ENCODE results near the gene CACFD1.

CACFD1 gene

GRCh38 chr9:133483611-133484010 is 23.8 kb downstream of the CACFD1 start:
- no peak for DNase-seq (ENCODE audit: low read depth)

- DNase-seq (ENCODE audit: low read depth): no peak
Observed at GRCh38 chr9:133484671-133485437, 25.1 kb downstream of the CACFD1 start.

GRCh38 chr9:133485531-133486260 is 25.9 kb downstream of the CACFD1 start:
- DNase-seq (ENCODE audit: low read depth): no peak

GRCh38 chr9:133487331-133487725 is 27.6 kb downstream of the CACFD1 start:
- no peak for DNase-seq (ENCODE audit: low read depth)

GRCh38 chr9:133488686-133489252 is 29.0 kb downstream of the CACFD1 start:
- DNase-seq (ENCODE audit: low read depth): no peak

- DNase-seq (ENCODE audit: low read depth): no peak
Observed at GRCh38 chr9:133489253-133490190, 29.7 kb downstream of the CACFD1 start.

- DNase-seq (ENCODE audit: low read depth): no peak
Observed at GRCh38 chr9:133490201-133490681, 30.5 kb downstream of the CACFD1 start.

- DNase-seq (ENCODE audit: low read depth): no peak
Observed at GRCh38 chr9:133490865-133491655, 31.3 kb downstream of the CACFD1 start.

GRCh38 chr9:133491656-133491925 is 31.8 kb downstream of the CACFD1 start:
- no peak for DNase-seq (ENCODE audit: low read depth)

GRCh38 chr9:133492061-133493021 is 32.6 kb downstream of the CACFD1 start:
- DNase-seq (ENCODE audit: low read depth): no peak

- DNase-seq (ENCODE audit: low read depth): no peak
Observed at GRCh38 chr9:133493428-133493827, 33.6 kb downstream of the CACFD1 start.

- no peak for DNase-seq (ENCODE audit: low read depth)
Observed at GRCh38 chr9:133493845-133494540, 34.2 kb downstream of the CACFD1 start.

- DNase-seq (ENCODE audit: low read depth): no peak
Observed at GRCh38 chr9:133494636-133495326, 35.0 kb downstream of the CACFD1 start.

GRCh38 chr9:133495327-133496293 is 35.8 kb downstream of the CACFD1 start:
- no peak for DNase-seq (ENCODE audit: low read depth)

- no peak for DNase-seq (ENCODE audit: low read depth)
Observed at GRCh38 chr9:133496861-133497842, 37.4 kb downstream of the CACFD1 start.

- no peak for DNase-seq (ENCODE audit: low read depth)
Observed at GRCh38 chr9:133499132-133499891, 39.5 kb downstream of the CACFD1 start.
